Activated naive CD4-positive, alpha-beta T cell treated with anti-CD3 and anti-CD28 coated beads, Interleukin-2, amount 50 U/mL, for 16 hours (primary cell): Measurements from ENCODE around the gene C3.

Experiments used
- DNase-seq: peaks from one replicate; pipeline ENCODE4 v3.0.0-alpha.2; 2020

C3 gene

GRCh38 chr19:6744381-6745301 lies 24.2 kb upstream of the C3 start:
- DNase-seq: no peak

GRCh38 chr19:6743714-6744380 lies 23.4 kb upstream of the C3 start:
- DNase-seq: no peak

- no peak for DNase-seq
Observed at GRCh38 chr19:6743066-6743465, 22.6 kb upstream of the C3 start.

DNA sequence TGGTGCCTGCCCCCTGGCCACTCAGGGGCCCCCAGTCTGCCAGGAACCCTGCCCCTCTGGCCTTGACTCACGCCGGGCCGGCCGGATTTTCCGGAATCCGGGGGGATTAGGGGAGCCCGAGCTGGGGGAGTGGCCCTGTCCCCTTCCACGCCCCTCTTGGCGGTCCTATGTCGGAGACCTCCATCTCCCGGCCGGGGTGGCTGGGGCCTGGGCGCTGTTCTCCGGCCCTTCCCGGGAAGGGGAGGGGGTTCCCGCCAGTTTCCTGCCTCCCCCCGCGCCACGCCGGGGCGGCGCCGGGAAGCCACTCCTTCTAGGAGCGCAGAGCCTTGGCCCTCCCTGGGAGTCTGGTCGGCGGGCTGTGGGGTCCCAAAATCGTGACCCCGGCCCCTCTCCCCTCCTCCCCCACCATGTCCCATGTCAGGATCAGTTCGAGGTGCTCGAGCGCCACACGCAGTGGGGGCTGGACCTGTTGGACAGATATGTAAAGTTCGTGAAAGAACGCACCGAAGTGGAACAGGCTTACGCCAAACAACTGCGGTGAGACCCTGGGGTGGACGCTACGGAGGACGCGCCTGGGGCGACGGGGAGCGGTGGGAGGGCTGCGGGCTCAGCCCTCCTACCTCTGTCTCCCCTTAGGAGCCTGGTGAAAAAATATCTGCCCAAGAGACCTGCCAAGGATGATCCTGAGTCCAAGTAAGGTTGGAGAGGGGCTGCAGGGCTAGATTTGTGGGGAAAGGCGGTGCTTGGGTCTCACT lies 20.3 kb upstream of the C3 start:
- no peak for DNase-seq

DNA sequence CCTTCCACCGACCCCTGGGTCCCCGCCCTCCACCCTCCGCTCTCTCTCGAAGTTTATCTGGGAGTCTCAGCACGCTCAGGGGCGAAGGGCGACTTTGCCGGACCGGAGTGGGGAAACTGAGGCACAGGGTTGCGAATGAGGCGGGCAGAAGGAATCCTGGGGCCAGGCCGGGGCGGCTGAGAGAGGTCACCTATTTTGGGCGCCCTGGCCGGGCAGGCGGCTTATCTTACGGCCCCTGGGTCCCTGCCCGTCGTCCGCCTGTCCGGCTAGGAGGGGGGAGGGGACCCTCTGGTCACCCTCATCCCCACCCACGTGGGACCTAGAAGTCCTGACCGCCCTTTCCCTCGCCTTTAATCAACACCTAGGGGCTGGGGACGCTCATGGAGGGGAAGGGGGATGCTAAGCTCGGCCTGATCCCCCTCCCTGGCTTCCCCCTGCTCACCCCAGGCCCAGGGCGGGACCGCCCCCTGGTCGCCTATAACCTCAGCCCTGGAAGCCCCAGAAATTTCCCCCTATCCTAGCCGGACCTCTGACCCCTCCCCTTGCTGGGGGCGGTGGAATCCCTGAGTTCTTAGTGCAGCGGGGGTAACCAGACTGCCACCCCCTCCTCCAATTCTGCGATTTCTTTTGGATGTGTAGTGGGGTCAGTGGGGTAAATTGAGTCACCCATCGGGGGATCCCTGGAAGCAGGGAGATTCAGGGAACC lies 19.6 kb upstream of the C3 start:
- DNase-seq: no peak

DNA sequence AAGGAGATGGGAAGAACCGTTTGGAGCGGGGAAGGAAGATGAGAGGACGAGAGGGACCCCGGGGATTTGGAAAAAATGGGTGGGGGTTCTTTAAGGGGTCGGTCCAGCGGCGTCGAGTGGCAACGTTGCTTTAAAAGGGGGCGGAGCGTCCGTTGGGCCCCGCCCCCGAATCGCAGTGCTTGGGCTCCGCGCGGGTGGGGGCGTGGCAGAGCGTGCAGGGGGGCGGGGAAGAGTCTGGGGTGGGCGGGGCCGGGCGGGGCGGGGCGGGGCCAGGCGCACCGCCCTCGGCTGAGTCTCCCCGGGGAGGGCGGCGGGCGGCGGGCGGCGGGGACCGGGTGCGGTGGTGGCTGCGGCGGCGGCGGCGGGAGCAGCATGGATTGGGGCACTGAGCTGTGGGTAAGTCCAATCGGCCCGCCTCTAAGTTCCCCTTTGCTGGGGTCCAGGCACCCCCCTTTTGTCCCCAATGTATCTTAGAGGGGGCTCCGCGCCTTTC lies 19.0 kb upstream of the C3 start, which contains the start of gene TRIP10:
Gene TRIP10 (plus strand): TSS at position 291 of the 493 bp plus-strand sequence. CDS start 82 bp downstream, at position 373.
- peak; percentile 78 for DNase-seq

GRCh38 chr19:6738787-6739389 lies 18.4 kb upstream of the C3 start:
- DNase-seq: no peak

DNA sequence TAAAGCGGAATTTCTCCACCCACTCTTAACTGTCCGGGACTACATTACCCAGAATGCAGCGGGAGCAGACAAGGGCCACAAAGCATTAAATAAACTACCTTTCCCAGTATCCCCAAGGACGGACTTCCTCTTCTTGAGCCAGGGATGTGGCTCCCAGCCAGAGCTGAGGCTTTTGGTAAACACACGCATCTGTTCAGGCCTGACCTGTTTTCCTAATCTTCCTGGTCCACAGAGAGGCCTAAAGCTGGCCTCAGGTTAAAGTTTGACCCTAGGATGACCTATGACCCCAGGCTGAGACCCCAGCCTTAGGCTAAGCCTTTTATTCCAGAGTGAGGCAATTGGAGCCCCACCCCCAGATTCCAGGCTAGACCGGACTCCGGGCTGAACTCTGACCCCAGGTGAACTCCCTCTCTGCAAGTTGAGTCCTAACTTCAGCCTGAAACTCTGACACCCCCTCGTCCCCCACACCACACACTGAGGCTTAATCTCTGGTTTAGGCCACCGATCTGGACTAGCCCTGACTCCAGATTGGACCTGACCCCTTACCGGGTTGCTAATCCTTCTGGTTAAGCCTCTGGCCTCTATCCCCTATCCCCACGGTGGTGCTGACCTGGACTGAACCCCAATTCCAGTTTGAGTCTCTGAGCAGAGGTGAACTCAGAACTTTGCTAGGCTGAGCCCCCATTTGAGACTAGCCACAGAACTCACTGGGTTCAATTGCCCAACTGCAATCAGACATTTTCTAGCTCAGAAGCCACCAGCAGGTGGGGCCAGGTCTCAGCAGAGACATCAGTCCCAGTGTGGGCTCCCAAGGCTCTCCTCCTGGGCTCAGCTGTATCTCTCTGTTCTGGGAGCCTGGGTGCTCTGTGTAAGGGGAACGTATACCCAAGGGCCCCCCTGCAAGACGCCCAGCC lies 17.7 kb upstream of the C3 start:
- DNase-seq: peak; percentile 80

DNA sequence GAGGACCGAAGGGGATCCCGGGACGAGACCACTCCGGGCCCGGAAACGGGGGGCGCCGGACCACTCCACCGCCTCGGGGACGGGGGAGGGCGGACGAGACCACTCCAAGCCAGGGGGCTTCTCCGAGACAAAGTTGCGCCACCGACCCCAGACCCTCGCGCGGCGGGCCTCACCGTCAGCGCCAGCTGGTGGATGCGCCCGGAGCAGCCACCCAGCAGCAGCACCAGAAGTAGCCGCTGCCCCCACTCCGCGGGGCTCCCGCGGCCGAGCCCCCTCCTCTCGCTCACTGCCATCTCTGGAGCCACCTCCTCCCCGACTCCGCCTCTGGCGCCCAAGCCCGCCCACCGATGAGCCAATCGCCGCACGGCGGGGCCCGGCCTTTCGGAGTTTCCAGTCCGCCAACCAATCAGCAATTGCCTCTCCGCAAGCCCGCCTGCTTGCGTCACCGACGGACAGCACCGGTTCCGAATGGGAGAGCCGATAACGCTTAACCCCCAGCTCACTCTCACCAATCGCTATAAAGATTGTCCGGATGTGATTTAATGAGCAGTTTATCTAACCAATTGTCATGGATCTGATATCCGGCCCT lies 16.9 kb upstream of the C3 start, which contains the start of gene GPR108:
Gene GPR108 (minus strand): TSS at position 297 of the 589 bp plus-strand sequence. CDS start 4 bp downstream, at position 293.
- peak; percentile 99 for DNase-seq

GRCh38 chr19:6736917-6737283 lies 16.4 kb upstream of the C3 start:
- DNase-seq: no peak

DNA sequence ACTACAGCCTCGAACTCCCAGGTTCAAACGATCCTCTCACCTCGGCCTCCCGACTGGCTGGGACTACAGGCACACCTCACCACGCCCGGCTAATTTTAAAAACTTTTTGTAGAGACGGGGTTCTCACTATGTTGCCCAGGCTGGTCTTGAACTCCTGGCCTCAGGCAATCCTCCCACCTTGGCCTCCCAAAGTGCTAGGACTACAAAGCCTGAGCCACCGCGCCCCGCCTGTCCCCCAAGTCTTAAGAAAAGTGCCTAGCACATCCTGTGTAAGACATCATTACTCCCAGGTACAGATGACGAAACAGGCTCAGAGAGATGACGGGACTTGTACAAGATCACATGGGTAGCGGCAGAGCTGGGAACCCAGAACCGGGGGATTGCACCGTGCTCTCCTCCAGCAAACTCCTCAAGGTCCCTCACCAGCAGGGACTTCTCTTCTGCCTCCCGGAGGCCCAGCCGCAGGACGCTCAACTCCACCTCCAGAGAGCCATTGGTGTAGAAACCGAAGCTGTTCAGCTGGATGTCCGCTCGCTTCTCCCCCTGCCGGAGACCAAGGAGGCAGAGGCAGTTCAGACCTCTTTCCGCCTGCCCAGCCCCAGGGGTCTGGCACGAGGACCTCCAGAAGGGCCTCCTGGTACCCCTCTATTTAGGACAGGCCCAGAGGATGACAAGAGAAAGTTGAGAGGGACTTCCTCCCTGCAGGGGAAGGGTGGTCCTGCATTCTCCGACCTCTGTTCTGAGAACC lies 15.9 kb upstream of the C3 start:
- peak; percentile 62 for DNase-seq

DNA sequence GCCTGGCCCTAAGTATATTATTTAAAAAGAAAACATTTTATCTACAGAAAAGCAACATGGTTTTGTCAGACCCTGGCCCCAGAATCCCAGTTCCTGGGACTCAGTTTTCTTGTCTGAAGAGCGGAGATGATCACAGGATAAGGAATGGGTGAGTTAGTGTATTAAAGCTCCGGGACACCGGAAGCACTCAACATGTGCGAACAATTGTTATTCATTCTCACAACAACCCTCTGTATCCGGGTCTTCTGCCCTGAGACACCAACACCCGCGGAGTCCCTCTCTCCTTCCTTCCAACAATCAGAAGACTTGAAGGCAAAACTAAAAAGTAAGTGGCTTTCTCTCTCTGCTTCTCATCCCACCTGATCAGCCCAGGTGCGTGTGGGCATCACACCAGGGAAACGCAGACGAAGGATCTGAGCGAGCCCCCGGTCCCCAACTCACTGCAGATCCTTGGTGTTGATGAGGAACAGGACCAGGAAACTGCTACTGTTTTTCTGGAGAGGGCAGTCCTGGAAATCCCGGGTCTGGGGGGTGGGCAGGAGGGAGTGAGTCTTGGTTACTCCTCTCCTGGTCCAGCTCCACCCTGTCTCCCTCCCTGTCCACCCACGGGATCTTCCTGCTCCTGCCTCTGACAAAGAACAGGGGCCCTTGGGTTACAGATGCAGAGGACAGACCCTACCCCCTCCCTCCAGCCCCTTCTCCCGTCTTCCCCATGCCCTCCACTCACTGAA lies 14.9 kb upstream of the C3 start:
- no peak for DNase-seq

- DNase-seq: no peak
Observed at GRCh38 chr19:6734096-6734696, 13.7 kb upstream of the C3 start.

DNA sequence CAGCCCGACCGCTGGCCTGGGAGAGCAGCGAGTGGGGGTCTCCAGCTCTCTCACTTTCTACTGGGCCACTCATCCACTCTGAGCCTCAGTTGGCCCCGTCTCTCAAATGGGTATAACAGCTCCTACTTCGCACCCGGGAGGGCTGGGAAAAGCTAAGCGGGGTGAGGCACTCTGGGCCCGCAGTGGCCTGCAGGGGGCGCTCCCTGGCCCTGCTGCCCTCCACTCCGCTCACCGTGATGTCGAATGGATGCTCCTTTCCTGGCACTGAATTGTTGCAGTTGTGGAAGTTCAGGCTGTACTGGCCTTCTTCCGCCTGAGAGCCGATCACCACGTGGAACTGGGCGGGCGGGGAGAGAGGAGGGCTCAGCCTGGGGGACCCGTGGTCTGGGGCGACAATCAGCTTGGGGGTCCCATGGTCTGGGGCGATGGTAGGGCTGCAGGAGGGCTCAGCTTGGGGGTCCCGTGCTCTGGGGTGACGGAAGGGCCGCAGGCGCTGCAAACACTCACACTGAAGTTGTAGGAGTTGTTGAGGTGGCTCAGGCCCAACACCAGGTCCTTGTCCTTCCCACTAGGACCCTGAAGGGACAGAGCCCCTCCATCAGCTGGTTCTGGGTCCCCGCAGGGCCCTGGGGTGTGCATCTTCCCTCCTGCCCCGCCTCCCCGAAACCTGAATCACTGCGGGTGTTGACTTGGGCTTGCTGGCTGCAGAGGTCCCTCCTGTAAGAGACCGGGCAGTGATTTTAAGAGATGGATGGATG lies 13.1 kb upstream of the C3 start:
- no peak for DNase-seq

- no peak for DNase-seq
Observed at GRCh38 chr19:6732803-6733337, 12.4 kb upstream of the C3 start.

DNA sequence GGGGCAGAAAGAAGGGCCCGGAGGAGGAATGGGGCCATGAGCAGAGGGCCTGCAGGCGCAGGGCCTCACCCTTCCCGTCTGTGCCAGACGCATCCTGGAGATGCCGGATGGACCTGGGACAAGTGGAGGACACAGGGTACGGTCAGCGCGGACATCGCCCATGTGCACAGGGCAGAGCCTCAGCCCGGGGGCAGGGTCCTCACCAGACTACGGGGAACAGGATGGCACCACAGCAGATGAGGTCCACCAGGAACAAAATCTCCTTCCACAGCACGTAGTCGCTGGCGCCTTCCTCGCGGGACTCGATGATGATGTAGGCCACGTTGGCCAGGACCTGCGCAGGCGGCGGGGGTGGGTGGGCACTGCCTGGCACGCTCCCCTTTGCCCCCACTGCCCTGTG lies 11.4 kb upstream of the C3 start:
- no peak for DNase-seq

DNA sequence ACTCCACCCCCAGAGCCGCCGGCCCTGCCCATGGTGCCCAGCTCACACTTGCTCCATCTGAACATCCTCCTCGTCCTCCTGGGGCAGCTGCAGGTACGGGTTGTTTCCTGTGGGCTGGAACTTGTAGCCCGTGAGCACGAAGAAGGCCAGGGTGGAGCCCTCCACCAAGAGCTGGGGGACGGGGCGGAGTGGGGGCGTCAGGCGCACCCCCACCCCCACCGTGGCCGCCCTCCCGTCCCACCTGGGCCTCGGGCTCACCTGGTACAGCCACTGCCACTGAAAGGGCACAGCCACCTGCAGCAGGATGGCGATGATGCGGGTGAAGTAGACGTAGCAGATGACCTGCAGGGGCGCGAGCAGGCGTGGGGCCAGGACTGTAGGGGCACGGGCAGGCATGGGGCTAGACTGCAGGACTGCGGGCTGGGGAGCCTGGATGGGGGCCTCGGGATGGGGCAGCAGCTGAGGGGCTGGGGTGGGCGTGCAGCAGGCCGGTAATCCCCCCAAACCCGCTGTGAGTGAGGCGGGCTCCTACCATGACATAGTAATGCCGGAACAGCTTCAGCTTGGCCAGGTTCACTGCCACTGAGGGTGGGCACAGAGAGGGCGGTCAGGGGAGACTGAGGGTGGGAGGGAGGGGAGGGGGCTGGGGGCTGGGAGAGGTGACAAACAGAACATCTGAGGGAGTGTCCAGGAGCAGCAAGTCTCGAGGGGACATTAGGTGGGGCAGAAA lies 10.7 kb upstream of the C3 start:
- DNase-seq: no peak
